Stimulated activated CD4-positive, alpha-beta T cell treated with anti-CD3 and anti-CD28 coated beads, Interleukin-4, amount 100 ng/mL, for 24 hours (primary cell): ENCODE results near the gene MSRB1.
"Not testable (repeated sequence)": the region's sequence is repeated elsewhere in the genome, so short reads cannot be mapped to it uniquely, and the experiment has no call there.

Experiments
- DNase-seq: peaks from one replicate; pipeline ENCODE4 v3.0.0-alpha.2; 2020

MSRB1 gene

GRCh38 chr16:1960665-1961630 is 17.9 kb upstream of the MSRB1 start:
- peak; percentile 67 for DNase-seq

GRCh38 chr16:1959269-1960039 is 16.5 kb upstream of the MSRB1 start, which contains the start of gene NDUFB10:
Gene NDUFB10 (plus strand): TSS chr16:1959538. CDS start chr16:1959625, 87 bp downstream.
- peak; percentile 92 for DNase-seq

GRCh38 chr16:1958715-1959268 is 15.8 kb upstream of the MSRB1 start:
- no peak for DNase-seq

GRCh38 chr16:1958143-1958491 is 15.1 kb upstream of the MSRB1 start:
- not testable (repeated sequence) for DNase-seq

GRCh38 chr16:1957434-1958142 is 14.6 kb upstream of the MSRB1 start:
- DNase-seq: not testable (repeated sequence)

GRCh38 chr16:1953734-1954133 is 10.7 kb upstream of the MSRB1 start:
- no peak for DNase-seq

DNA sequence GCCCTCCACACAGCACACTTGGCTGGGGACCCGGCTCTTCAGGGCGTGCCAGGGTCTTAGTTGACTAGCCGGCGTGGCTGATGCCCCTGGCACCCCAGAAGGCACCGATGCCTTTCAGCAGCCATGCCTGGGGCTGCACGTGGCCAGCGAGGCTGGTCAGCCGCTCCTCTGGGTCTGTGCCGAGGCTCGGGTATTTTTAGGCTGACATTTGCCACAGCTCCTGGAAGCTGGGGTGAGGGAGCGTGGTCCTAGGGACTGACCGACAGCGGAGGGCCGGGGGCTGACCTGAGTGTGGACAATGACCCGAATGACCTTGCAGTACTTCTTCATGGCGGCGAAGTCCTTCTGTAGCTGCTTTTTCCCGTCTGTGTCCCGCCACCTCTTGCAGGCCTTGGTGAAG is 7.6 kb upstream of the MSRB1 start:
- DNase-seq: no peak

GRCh38 chr16:1950047-1950446 is 7.0 kb upstream of the MSRB1 start:
- no peak for DNase-seq

DNA sequence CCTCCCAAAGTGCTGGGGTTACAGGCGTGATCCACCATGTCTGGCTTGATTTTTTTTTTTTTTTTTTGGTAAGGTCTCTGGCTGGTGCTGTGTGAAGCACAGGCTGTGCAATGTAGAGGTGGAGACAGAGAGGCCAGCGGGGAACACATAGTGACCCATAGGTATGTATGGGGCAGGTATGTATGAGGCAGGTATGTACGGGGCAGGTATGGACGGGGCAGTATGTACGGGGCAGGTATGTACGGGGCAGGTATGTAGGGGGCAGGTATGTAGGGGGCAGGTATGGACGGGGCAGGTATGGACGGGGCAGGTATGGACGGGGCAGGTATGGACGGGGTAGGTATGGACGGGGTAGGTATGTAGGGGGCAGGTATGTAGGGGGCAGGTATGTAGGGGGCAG is 6.5 kb upstream of the MSRB1 start:
- DNase-seq: no peak

- DNase-seq: no peak
Observed at GRCh38 chr16:1947369-1947670, 4.3 kb upstream of the MSRB1 start.

GRCh38 chr16:1946495-1947368 is 3.7 kb upstream of the MSRB1 start:
- DNase-seq: no peak

DNA sequence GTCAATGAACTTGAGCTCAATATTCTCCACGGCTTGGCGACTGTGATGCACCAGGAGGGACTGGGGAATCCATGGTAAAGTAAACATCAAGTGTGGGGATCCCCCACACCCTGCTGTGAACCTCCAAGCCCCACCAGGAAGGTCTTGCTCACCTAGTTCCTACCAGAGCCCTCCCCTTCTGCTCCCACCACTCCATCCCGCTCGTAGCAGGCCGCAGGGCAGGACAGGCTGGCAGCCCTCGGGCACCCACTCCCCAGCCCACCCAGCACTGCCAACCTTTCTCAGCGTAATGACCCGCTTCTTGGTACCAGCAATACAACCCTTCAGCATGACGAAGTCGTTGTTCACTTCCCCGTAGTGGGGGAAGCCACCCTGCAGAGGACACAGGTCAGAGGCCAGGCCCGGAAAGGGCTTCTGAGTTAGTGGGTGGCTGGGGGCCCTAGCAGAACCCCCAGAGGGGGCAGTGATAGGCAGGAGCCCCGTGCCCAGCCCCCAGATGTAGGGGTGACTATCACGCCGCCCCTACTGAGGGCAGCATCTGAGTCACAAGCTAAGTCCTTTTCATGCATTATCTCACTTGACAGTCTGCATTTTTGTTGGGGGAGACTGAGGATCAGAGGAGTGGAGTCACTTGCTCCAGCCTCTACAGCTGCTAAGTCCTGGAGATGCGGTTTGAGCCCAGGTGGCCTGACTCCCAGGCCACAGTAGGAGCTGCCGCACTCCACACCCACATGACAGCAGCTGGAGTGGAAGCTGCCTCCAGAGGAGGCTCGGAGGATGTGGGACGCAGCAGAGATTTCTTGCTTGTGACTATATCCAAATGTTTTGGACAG is 2.8 kb upstream of the MSRB1 start:
- DNase-seq: no peak

DNA sequence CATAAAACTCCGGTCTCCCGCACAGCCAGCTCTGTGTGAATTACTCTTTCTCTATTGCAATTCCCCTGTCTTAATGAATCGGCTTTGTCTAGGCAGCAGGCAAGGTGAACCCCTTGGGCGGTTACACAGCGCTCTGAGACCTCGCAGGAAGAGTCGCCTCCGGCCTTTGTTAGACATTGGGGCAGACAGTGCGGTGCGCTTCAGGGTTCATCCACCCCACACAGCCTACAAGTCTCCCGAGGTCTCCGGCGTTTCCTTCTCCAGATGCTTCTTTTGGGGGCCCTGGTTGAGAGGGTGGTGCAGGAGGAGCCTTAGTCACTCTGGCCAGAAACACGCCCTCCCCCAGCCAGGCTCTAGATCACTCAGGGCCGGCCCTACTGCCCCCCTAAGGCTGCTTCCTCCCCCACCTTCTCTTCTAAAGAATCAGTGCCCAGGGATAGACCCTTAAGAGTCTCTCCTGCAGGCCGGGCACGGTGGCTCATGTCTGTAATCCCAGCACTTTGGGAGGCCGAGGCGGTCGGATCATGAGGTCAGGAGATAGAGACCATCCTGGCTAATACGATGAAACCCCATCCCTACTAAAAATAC is 1.7 kb upstream of the MSRB1 start:
- DNase-seq: no peak

GRCh38 chr16:1942047-1942809 is 771 bp downstream of the MSRB1 start:
- DNase-seq: no peak

GRCh38 chr16:1941162-1942046 is 1.6 kb downstream of the MSRB1 start:
- no peak for DNase-seq

DNA sequence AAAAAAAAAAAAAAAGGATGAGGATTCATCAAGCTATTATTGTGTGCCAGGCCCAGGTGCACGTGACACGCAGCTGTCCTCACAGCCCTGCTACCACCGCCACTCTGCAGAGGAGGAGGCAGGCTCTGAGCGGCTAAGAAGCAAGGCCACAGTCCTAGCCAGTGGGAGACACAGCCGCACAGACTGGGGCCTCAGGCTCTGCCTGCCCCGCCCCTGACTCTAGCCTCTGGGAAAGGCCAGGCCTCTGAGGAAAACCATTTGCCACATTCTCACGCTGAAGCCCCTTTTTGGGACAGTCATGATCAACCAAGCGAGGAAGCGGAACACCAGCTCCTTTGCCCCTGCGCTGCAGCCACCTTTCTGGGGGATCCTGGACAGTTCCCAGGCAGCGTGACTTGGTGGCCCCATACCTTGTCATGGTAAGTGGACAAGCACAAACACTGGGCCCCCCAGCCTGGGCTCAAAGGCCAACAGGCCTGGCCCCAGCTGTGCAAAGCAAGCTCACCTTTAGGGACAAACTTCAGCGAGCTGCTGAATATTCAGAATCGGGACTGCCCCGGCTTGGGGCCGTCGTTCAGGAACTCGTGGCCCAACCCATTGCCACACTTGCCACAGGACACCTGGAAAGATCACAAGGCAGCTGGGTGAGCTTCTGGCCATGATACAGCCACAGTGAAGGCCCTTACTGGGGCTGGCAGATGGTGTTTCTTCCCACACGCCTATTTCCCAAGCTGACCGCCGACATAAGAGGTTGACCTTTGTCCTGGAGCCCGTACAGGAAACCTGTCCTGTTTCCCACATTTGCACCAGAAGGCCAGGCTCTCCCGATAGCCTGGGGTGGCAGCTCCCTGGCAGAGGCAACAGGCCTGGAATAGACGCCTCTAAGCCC is 2.5 kb downstream of the MSRB1 start:
- DNase-seq: no peak

DNA sequence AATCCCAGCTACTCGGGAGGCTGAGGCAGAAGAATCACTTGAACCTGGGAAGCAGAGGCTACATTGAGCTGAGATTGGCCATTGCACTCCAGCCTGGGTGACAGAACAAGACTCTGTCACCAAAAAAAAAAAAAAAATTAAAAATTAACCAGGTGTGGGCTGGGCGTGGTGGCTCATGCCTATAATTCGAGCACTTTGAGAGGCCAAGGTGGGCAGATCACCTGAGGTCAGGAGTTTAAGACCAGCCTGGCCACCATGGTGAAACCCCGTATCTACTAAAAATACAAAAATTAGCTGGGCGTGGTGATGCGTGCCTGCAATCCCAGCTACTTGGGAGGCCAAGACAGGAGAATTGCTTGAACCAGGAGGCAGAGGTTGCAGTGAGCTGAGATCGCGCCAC is 3.2 kb downstream of the MSRB1 start:
- not testable (repeated sequence) for DNase-seq

- no peak for DNase-seq
Observed at GRCh38 chr16:1938910-1939309, 4.1 kb downstream of the MSRB1 start.
